ENCODE data around the gene MATCAP1. TPM values are rescaled to one million over a fixed set of nuclear protein-coding genes. Genes with fewer than 3 reads are reported as not detected.

The MATCAP1 gene
- total and polyA plus RNA-seq, 2 of the 4 experiments (the other 2 are of a cell fraction), result 8.2 to 43.9 TPM

DNA sequence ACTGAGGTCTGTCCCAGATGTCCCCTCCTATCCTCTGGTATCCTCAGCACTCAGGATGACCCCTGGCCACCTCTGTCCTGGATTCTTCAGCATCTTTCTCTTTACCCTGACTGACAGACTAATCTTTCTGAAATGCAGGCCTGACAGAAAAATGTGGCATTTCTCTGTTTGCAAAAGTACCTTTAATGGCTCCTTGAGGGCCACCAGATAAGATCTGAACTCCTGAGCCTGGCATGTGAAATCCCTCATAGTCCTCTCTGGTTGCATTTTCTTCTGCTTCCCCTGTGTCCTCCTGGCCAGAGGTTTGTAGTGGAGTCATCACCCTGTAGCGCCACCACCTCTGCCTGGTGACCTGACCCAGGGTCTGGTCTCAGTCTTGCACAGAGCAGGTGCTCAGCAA, 13.1 kb upstream of the MATCAP1 start:
- POLR2A ChIA-PET (ENCODE audit: unreplicated experiment), result no interaction called here
- dilution Hi-C loops (cut with HindIII; ENCODE audit: low sequenced_read_pairs, unreplicated experiment), result no loop called here
- intact Hi-C loops (cut with micrococcal nuclease), result no loop called here
- Histone ChIP-seq H3K4me3 (ENCODE audit: insufficient read depth, low read depth, low read length) (no peak overlapping the region), H3K27me3 (ENCODE audit: control insufficient read depth, insufficient read depth, low read length) (no peaks in the 10 kb centered on the region), H3K23ac (ENCODE audit: low read depth, low read length) (no peak overlapping the region), H3K9me1 (ENCODE audit: insufficient read depth, low read length) (peaks cover 9% of the 10 kb centered on the region), H3K9me3 (ENCODE audit: control insufficient read depth, insufficient read depth, low read length) (no peaks in the 10 kb centered on the region), H3K4me2 (ENCODE audit: low read depth, low read length) (no peak overlapping the region), H3K14ac (replicated peaks; ENCODE audit: low read depth, low read length) (no peak overlapping the region), H2BK120ac (ENCODE audit: low read depth, low read length) (no peak overlapping the region), H4K8ac (ENCODE audit: low read depth in 2 of 2, low read length in 2 of 2) (no peak overlapping the region), H3K27ac (ENCODE audit: insufficient read depth, low read length) (no peak overlapping the region), H3K4me1 (ENCODE audit: control insufficient read depth, insufficient read depth, low read length) (peaks cover 8% of the 10 kb centered on the region), H3K18ac (ENCODE audit: low read depth, low read length) (no peak overlapping the region), H3K4ac (ENCODE audit: low read depth, low read length) (no peak overlapping the region), H2BK20ac (ENCODE audit: low read depth, low read length) (no peak overlapping the region), H4K20me1 (ENCODE audit: insufficient read depth, low read length) (peaks cover 34% of the 10 kb centered on the region), H2AFZ (replicated peaks; ENCODE audit: low read length, poor library complexity) (peak overlapping the region; percentile 43), H2AK9ac (replicated peaks; ENCODE audit: low read depth, low read length, poor library complexity) (peak overlapping the region; percentile 50), H2BK5ac (ENCODE audit: low read depth, low read length, poor library complexity, severe bottlenecking) (no peak overlapping the region), H3K79me1 (ENCODE audit: low read depth in 1 of 2, low read length in 2 of 2) (peaks cover 25 to 48% of the 10 kb centered on the region in 2 experiments), H4K91ac (ENCODE audit: insufficient read depth, low read depth, low read length) (no peak overlapping the region), H2BK15ac (ENCODE audit: low read depth, low read length) (no peak overlapping the region), H3K36me3 (ENCODE audit: control insufficient read depth, insufficient read depth, low read length) (peaks cover 62% of the 10 kb centered on the region), H4K5ac (ENCODE audit: low read depth, low read length) (no peak overlapping the region), H3K9ac (ENCODE audit: low read depth, low read length) (no peak overlapping the region), H3K56ac (ENCODE audit: extremely low read depth, insufficient read depth, low read length) (no peak overlapping the region), H2AK5ac (ENCODE audit: low read depth, low read length) (no peak overlapping the region)
- in situ Hi-C loops (cut with MboI; ENCODE audit: low sequenced_read_pairs), result no loop called here
- CTCF ChIA-PET, result no interaction called here
- TF ChIP-seq MAZ (IDR thresholded peaks at IDR 0.05; ENCODE audit: borderline replicate concordance, low read depth, low read length) (no peak), RCOR1 (IDR thresholded peaks at IDR 0.05; ENCODE audit: insufficient replicate concordance, low read length) (no peak), POLR2A (IDR thresholded peaks at IDR 0.05; ENCODE audit: low read depth, low read length) (no peak), RFX5 (IDR thresholded peaks at IDR 0.05; ENCODE audit: low read depth, low read length) (no peak), NFE2L2 (IDR thresholded peaks at IDR 0.05; ENCODE audit: low read depth, low read length) (no peak), BHLHE40 (IDR thresholded peaks at IDR 0.05; ENCODE audit: low read depth, low read length) (no peak), MAFK (IDR thresholded peaks at IDR 0.05; ENCODE audit: low read depth, low read length) (no peak)
- no CpG with 5 or more reads among the region's 1 CpG for WGBS, 2 experiments (ENCODE audit: extremely low coverage in 2 of 2, insufficient read length in 1 of 2)
- DNase-seq (no peak), ATAC-seq (ENCODE audit: low read depth) (no peak)
- no TSS peak for BruUV-seq (replicated peaks)

All from IMR-90 (cell line).